GM19468 (cell line): Measurements from ENCODE around the gene PAK5.

Source experiments
- ATAC-seq: cut with Tn5 transposase; IDR thresholded peaks from one replicate; pipeline ENCODE4 v1.9.1; 2021; ENCODE audit warnings: mild to moderate bottlenecking, moderate library complexity, moderate number of reproducible peaks; ENCODE audit not compliant: unreplicated experiment; ENCODE audit errors: extremely low read depth

The PAK5 gene

GRCh38 chr20:9506964-9507369 lies 331.9 kb downstream of the PAK5 start:
- ATAC-seq = no peak

- ATAC-seq = no peak
Measured at GRCh38 chr20:9506280-9506821, 332.5 kb downstream of the PAK5 start.

- no peak for ATAC-seq
Measured at GRCh38 chr20:9503526-9504245, 335.2 kb downstream of the PAK5 start.

GRCh38 chr20:9501473-9501872 lies 337.4 kb downstream of the PAK5 start:
- ATAC-seq = no peak

- peak; percentile 37 for ATAC-seq
Measured at GRCh38 chr20:9500121-9500520, 338.8 kb downstream of the PAK5 start.

GRCh38 chr20:9499126-9499899 lies 339.6 kb downstream of the PAK5 start:
- ATAC-seq = no peak

GRCh38 chr20:9498322-9498721 lies 340.6 kb downstream of the PAK5 start:
- no peak for ATAC-seq

- ATAC-seq = no peak
Measured at GRCh38 chr20:9496155-9496554, 342.7 kb downstream of the PAK5 start.

GRCh38 chr20:9495701-9496100 lies 343.2 kb downstream of the PAK5 start:
- ATAC-seq = no peak

- no peak for ATAC-seq
Measured at GRCh38 chr20:9493803-9494202, 345.1 kb downstream of the PAK5 start.

GRCh38 chr20:9492067-9492466 lies 346.8 kb downstream of the PAK5 start:
- ATAC-seq = no peak

- no peak for ATAC-seq
Measured at GRCh38 chr20:9491324-9491723, 347.6 kb downstream of the PAK5 start.

GRCh38 chr20:9490631-9491030 lies 348.2 kb downstream of the PAK5 start:
- no peak for ATAC-seq

GRCh38 chr20:9490161-9490560 lies 348.7 kb downstream of the PAK5 start:
- no peak for ATAC-seq

GRCh38 chr20:9488063-9488462 lies 350.8 kb downstream of the PAK5 start:
- no peak for ATAC-seq
